Measurements from ENCODE around the gene CABLES1. TPM values are rescaled to one million over a fixed set of nuclear protein-coding genes. Genes with fewer than 3 reads are reported as not detected.

CABLES1 gene
- total and polyA plus RNA-seq, 2 experiments from 2014 or later: 1.3 to 8.9 TPM

DNA sequence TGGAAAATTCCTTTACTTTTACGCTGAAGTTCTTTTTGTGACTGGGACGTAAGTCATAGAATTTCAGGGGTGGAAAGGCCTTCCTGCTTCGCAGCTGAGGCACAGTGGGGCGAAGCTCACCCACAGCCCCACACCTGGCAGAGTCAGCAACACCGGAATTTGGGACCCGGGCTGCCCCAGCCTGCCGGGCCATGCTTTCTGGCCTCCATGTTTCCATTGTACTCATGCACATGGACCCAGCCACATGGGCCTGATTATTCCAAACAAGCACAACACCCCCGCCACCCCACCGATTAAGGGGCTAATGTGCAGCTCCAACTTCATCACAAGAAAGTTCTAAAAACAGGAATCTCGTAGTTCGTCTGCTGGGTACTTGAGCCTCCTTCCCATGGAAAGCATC, 82.5 kb downstream of the CABLES1 start:
- H3F3A ChIP-seq (ENCODE audit: insufficient read depth): no peaks in the 10 kb centered on the region
- H3K27me3 ChIP-seq (replicated peaks; ENCODE audit: insufficient read depth): no peaks in the 10 kb centered on the region
- no peaks in the 10 kb centered on the region for H3K36me3 ChIP-seq (ENCODE audit: low read depth)
- TF ChIP-seq EZH2phosphoT487 (IDR thresholded peaks at IDR 0.05; ENCODE audit: insufficient read depth, low read depth) (no peak), EZH2 (IDR thresholded peaks at IDR 0.05; ENCODE audit: insufficient read depth, poor library complexity, severe bottlenecking) (no peak)
- no peaks in the 10 kb centered on the region for H3K9me2 ChIP-seq (ENCODE audit: insufficient read depth)
- H3K79me2 ChIP-seq (ENCODE audit: insufficient read depth): no peaks in the 10 kb centered on the region
- H3K4me3 ChIP-seq: no peak overlapping the region
- no peak for DNase-seq
- WGBS, 2 experiments (ENCODE audit: low coverage in 1 of 2, low lambda C conversion rate in 2 of 2, missing lambda C conversion rate in 2 of 2): 95% methylated on average over 11 of the region's 11 CpGs
- no peak overlapping the region for H2AFZ ChIP-seq
- H3K9me3 ChIP-seq (ENCODE audit: low read depth): no peaks in the 10 kb centered on the region
- no peaks in the 10 kb centered on the region for H4K20me1 ChIP-seq (ENCODE audit: insufficient read depth)
- H3K27ac ChIP-seq: no peak overlapping the region
- H3K4me2 ChIP-seq (ENCODE audit: unreplicated experiment): no peak overlapping the region
- in situ Hi-C loops (cut with MboI): no loop called here
- H3K4me1 ChIP-seq (ENCODE audit: insufficient read depth): no peaks in the 10 kb centered on the region
- H3K9ac ChIP-seq: no peak overlapping the region

DNA sequence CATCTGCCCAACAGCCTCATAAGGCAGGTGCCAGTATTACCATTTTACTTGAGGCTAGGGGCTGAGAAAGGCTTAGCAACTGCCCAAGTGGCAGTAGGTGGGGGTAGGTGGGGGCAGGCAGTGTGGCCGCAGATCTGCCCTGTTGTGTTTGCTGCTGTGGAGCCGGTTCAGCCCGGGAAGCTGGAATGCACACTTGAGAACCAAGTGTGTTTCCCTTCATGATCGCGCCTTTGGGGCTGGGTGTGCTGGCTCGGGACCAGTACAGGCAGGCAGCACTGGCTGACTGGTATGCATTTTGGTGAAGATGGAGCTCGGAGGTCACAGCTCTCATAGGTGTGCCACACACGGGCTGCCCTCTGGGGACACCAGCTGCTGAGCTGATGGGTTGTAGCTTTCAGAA, 85.1 kb downstream of the CABLES1 start:
- Histone ChIP-seq H3K79me2 (ENCODE audit: insufficient read depth) (no peaks in the 10 kb centered on the region), H3K4me1 (ENCODE audit: insufficient read depth) (peaks cover 8% of the 10 kb centered on the region), H3K36me3 (ENCODE audit: low read depth) (no peaks in the 10 kb centered on the region), H3K9ac (no peak overlapping the region), H3F3A (ENCODE audit: insufficient read depth) (peaks cover 19% of the 10 kb centered on the region), H3K27me3 (replicated peaks; ENCODE audit: insufficient read depth) (no peaks in the 10 kb centered on the region), H3K4me2 (ENCODE audit: unreplicated experiment) (no peak overlapping the region), H2AFZ (no peak overlapping the region), H3K9me2 (ENCODE audit: insufficient read depth) (no peaks in the 10 kb centered on the region), H3K9me3 (ENCODE audit: low read depth) (no peaks in the 10 kb centered on the region), H3K27ac (no peak overlapping the region), H3K4me3 (no peak overlapping the region), H4K20me1 (ENCODE audit: insufficient read depth) (no peaks in the 10 kb centered on the region)
- WGBS, 2 experiments (ENCODE audit: low coverage in 1 of 2, low lambda C conversion rate in 2 of 2, missing lambda C conversion rate in 2 of 2): 46 to 54% methylated on average over 8 of the region's 8 CpGs
- in situ Hi-C loops (cut with MboI): no loop called here
- no peak for DNase-seq
- TF ChIP-seq EZH2 (IDR thresholded peaks at IDR 0.05; ENCODE audit: insufficient read depth, poor library complexity, severe bottlenecking) (no peak), EZH2phosphoT487 (IDR thresholded peaks at IDR 0.05; ENCODE audit: insufficient read depth, low read depth) (no peak)

DNA sequence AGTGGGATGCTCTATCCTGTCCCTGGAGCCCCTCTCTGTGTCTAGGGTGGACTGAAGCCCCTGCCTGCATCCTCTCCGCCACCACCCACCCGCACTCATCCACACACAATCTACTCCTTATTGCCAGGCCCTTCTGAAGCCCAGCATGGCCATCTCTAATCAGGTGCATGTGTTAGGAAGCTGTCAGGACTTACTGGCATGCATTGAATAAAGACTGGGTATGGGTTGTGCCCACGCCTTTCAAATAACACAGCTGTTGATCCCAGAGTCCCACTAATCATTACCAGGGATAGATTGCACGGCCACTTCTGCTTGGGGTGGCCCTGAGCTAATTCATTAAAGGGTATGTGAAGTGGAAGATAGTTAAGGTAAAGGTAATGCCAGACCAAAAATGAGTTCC, 88.4 kb downstream of the CABLES1 start:
- H3F3A ChIP-seq (ENCODE audit: insufficient read depth): peaks cover 46% of the 10 kb centered on the region
- no peaks in the 10 kb centered on the region for H3K36me3 ChIP-seq (ENCODE audit: low read depth)
- H4K20me1 ChIP-seq (ENCODE audit: insufficient read depth): no peaks in the 10 kb centered on the region
- no peak for TF ChIP-seq EZH2 (IDR thresholded peaks at IDR 0.05; ENCODE audit: insufficient read depth, poor library complexity, severe bottlenecking)
- 78 to 81% methylated on average over 4 of the region's 4 CpGs for WGBS, 2 experiments (ENCODE audit: low coverage in 1 of 2, low lambda C conversion rate in 2 of 2, missing lambda C conversion rate in 2 of 2)
- H3K4me3 ChIP-seq: no peak overlapping the region
- no peaks in the 10 kb centered on the region for H3K79me2 ChIP-seq (ENCODE audit: insufficient read depth)
- no peaks in the 10 kb centered on the region for H3K9me3 ChIP-seq (ENCODE audit: low read depth)
- no peak overlapping the region for H3K4me2 ChIP-seq (ENCODE audit: unreplicated experiment)
- no peaks in the 10 kb centered on the region for H3K27me3 ChIP-seq (replicated peaks; ENCODE audit: insufficient read depth)
- H2AFZ ChIP-seq: no peak overlapping the region
- DNase-seq: no peak
- no peak overlapping the region for H3K27ac ChIP-seq
- no peaks in the 10 kb centered on the region for H3K9me2 ChIP-seq (ENCODE audit: insufficient read depth)
- H3K9ac ChIP-seq: no peak overlapping the region
- in situ Hi-C loops (cut with MboI): no loop called here
- H3K4me1 ChIP-seq (ENCODE audit: insufficient read depth): peaks cover 39% of the 10 kb centered on the region

DNA sequence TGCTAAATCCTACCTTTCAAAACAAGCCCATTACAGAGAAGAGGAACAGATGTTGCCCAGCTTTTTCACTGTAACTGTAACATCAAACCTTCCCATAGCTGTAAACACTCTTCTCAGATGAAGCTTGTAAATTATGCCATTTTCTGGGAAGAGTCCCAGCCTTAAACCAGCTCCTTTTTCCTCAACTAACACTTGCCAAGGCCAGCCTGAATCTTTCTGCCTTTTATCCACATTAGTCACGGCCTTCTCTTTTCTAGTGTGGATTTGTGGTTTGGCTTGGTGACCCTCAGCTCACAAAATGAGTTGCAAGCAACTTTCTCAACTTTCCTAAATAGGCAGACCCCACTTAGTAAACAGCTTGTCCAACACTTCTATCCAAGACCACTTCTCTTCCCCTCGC, 90.2 kb downstream of the CABLES1 start:
- WGBS, 2 experiments (ENCODE audit: low coverage in 1 of 2, low lambda C conversion rate in 2 of 2, missing lambda C conversion rate in 2 of 2): 0 to 2% methylated on average over 2 of the region's 2 CpGs
- Histone ChIP-seq H3K9ac (peak overlapping the region; percentile 60; the same call in 1 of the 2 replicates), H3K9me3 (ENCODE audit: low read depth) (no peaks in the 10 kb centered on the region), H3F3A (ENCODE audit: insufficient read depth) (peaks cover 64% of the 10 kb centered on the region), H3K27me3 (replicated peaks; ENCODE audit: insufficient read depth) (no peaks in the 10 kb centered on the region), H3K36me3 (ENCODE audit: low read depth) (no peaks in the 10 kb centered on the region), H2AFZ (no peak overlapping the region), H3K9me2 (ENCODE audit: insufficient read depth) (no peaks in the 10 kb centered on the region), H3K27ac (peak overlapping the region; percentile 92), H3K79me2 (ENCODE audit: insufficient read depth) (no peaks in the 10 kb centered on the region), H3K4me1 (ENCODE audit: insufficient read depth) (peaks cover 58% of the 10 kb centered on the region), H4K20me1 (ENCODE audit: insufficient read depth) (no peaks in the 10 kb centered on the region), H3K4me2 (ENCODE audit: unreplicated experiment) (peak overlapping the region; percentile 92), H3K4me3 (no peak overlapping the region)
- in situ Hi-C loops (cut with MboI): no loop called here
- peak; percentile 96 for DNase-seq
- TF ChIP-seq EZH2phosphoT487 (IDR thresholded peaks at IDR 0.05; ENCODE audit: insufficient read depth, low read depth) (0 out of 2 replicates have a peak, but pooled peaks have one; percentile 47), EZH2 (IDR thresholded peaks at IDR 0.05; ENCODE audit: insufficient read depth, poor library complexity, severe bottlenecking) (no peak)

DNA sequence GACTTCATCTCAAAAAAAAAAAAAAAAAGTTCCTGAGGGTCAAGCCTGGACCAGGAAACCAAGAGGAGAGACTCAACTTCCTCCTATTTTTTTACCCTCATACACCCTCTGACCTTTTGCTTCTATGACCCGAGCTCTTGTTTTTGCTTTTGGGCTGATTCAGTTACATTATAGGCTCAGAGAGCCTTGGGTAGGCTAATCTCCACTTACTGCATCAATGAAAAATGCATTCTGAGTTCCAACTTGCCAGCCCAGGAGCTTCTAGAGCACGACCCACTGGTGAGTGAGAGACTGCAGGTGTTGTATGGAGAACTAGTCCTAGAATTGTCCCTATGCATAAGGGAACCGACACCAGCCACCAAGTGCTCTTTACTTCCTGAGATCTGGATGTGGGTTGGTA, 91.1 kb downstream of the CABLES1 start:
- WGBS, 2 experiments (ENCODE audit: low coverage in 1 of 2, low lambda C conversion rate in 2 of 2, missing lambda C conversion rate in 2 of 2): 30 to 31% methylated on average over 3 of the region's 3 CpGs
- Histone ChIP-seq H3K27ac (peak overlapping the region; percentile 92), H3K36me3 (ENCODE audit: low read depth) (no peaks in the 10 kb centered on the region), H3K4me1 (ENCODE audit: insufficient read depth) (peaks cover 64% of the 10 kb centered on the region), H4K20me1 (ENCODE audit: insufficient read depth) (no peaks in the 10 kb centered on the region), H3K4me2 (ENCODE audit: unreplicated experiment) (peak overlapping the region; percentile 92), H3K4me3 (no peak overlapping the region), H3K9me2 (ENCODE audit: insufficient read depth) (no peaks in the 10 kb centered on the region), H3F3A (ENCODE audit: insufficient read depth) (peaks cover 70% of the 10 kb centered on the region), H3K27me3 (replicated peaks; ENCODE audit: insufficient read depth) (no peaks in the 10 kb centered on the region), H3K9ac (0 out of 2 replicates have a peak overlapping the region, but pooled peaks have one; percentile 60), H2AFZ (no peak overlapping the region), H3K9me3 (ENCODE audit: low read depth) (no peaks in the 10 kb centered on the region), H3K79me2 (ENCODE audit: insufficient read depth) (no peaks in the 10 kb centered on the region)
- in situ Hi-C loops (cut with MboI): no loop called here
- peak; percentile 62 for DNase-seq
- TF ChIP-seq EZH2phosphoT487 (IDR thresholded peaks at IDR 0.05; ENCODE audit: insufficient read depth, low read depth) (no peak), EZH2 (IDR thresholded peaks at IDR 0.05; ENCODE audit: insufficient read depth, poor library complexity, severe bottlenecking) (no peak)

All from GM23248 (cell line).